CD14-positive monocyte (primary cell): ENCODE data around the gene EPB41L4A. TPM values are rescaled to one million over a fixed set of nuclear protein-coding genes. Genes with fewer than 3 reads are reported as not detected.

Experiments
- DNase-seq, 3 donors: peaks; one replicate each; pipeline ENCODE4 v3.0.0-alpha.2; 2011 to 2022
- H2AFZ ChIP-seq: 2 replicates; pipeline ENCODE4 v1.6.0; 2012; ENCODE audit warnings: mild to moderate bottlenecking, low read depth, low read length, inconsistent platforms; ENCODE audit not compliant: insufficient read depth, poor library complexity, severe bottlenecking
- H3K27ac ChIP-seq, 2 donors: 1 replicate in 1 of 2; 2 replicates in 1 of 2; pipeline ENCODE4 v1.5.1; 2012 to 2013; ENCODE audit warnings: low read length in 2 of 2, control low read depth in 1 of 2, inconsistent platforms in 1 of 2, low read depth in 1 of 2, mild to moderate bottlenecking in 1 of 2
- H3K27me3 ChIP-seq, 2 donors: one replicate each; pipeline versions ENCODE4 v1.6.0 to v1.6.1; 2011 to 2013; ENCODE audit warnings: low read length in 2 of 2; ENCODE audit not compliant: control insufficient read depth in 2 of 2, insufficient read depth in 2 of 2
- H3K36me3 ChIP-seq, 2 donors: replicated peaks in 1 of 2; 1 replicate in 1 of 2; 2 replicates in 1 of 2; pipeline versions ENCODE4 v1.5.1 to v1.6.1; 2012 to 2013; ENCODE audit warnings: low read length in 2 of 2, control low read depth in 1 of 2, inconsistent platforms in 1 of 2, mild to moderate bottlenecking in 1 of 2; ENCODE audit not compliant: insufficient read depth in 2 of 2, control insufficient read depth in 1 of 2
- H3K4me1 ChIP-seq, 2 donors: 1 replicate in 1 of 2; 2 replicates in 1 of 2; pipeline versions ENCODE4 v1.5.1 to v1.6.1; 2012 to 2013; ENCODE audit warnings: low read length in 2 of 2, control low read depth in 1 of 2, inconsistent platforms in 1 of 2, mild to moderate bottlenecking in 1 of 2, moderate library complexity in 1 of 2; ENCODE audit not compliant: insufficient read depth in 2 of 2, control insufficient read depth in 1 of 2
- H3K4me2 ChIP-seq: replicated peaks from 2 replicates; pipeline ENCODE3; 2012; ENCODE audit warnings: low read length, moderate library complexity, mild to moderate bottlenecking; ENCODE audit not compliant: poor library complexity, severe bottlenecking; ENCODE audit errors: extremely low read depth
- H3K4me3 ChIP-seq, 3 experiments: fragments of 200-600 bp in 1 of 3; sonication (generic) in 1 of 3; replicated peaks in 1 of 3; 1 replicate in 2 of 3; 2 replicates in 1 of 3; pipeline ENCODE4 v1.5.1; 2011 to 2013; ENCODE audit warnings: low read length in 3 of 3, mild to moderate bottlenecking in 3 of 3, control low read depth in 2 of 3, low read depth in 2 of 3, inconsistent platforms in 1 of 3, moderate library complexity in 1 of 3
- H3K79me2 ChIP-seq: 2 replicates; pipeline ENCODE4 v1.6.0; 2012; ENCODE audit warnings: mild to moderate bottlenecking, control low read depth, inconsistent platforms, low read length, moderate library complexity; ENCODE audit not compliant: insufficient read depth
- H3K9ac ChIP-seq: 2 replicates; pipeline ENCODE4 v1.6.0; 2017; ENCODE audit warnings: low read length, mild to moderate bottlenecking; ENCODE audit not compliant: insufficient read depth, poor library complexity, severe bottlenecking
- H3K9me3 ChIP-seq, 2 donors: replicated peaks in 1 of 2; 1 replicate in 1 of 2; 2 replicates in 1 of 2; pipeline versions ENCODE4 v1.5.1 to v1.6.1; 2012 to 2013; ENCODE audit warnings: low read length in 2 of 2, control low read depth in 1 of 2; ENCODE audit not compliant: control insufficient read depth in 1 of 2, insufficient read depth in 1 of 2
- H4K20me1 ChIP-seq: 2 replicates; pipeline ENCODE4 v1.6.0; 2012; ENCODE audit warnings: mild to moderate bottlenecking, low read length, control low read depth, moderate library complexity; ENCODE audit not compliant: insufficient read depth
- H3K27ac Mint-ChIP-seq, 7 donors: one replicate each; pipeline ENCODE4 v1.8.0; 2020; ENCODE audit warnings: mild to moderate bottlenecking in 7 of 7, mixed read lengths in 7 of 7, moderate library complexity in 6 of 7, inconsistent platforms in 2 of 7
- H3K27me3 Mint-ChIP-seq, 3 donors: one replicate each; pipeline ENCODE4 v1.8.0; 2021 to 2022; ENCODE audit warnings: low read depth in 3 of 3, mild to moderate bottlenecking in 3 of 3, mixed read lengths in 3 of 3, moderate library complexity in 3 of 3, inconsistent platforms in 1 of 3
- H3K36me3 Mint-ChIP-seq, 2 donors: one replicate each; pipeline ENCODE4 v1.8.0; 2020; ENCODE audit warnings: mixed read lengths in 2 of 2, inconsistent platforms in 1 of 2, mild to moderate bottlenecking in 1 of 2
- H3K4me1 Mint-ChIP-seq: one replicate; pipeline ENCODE4 v1.8.0; 2020; ENCODE audit warnings: mild to moderate bottlenecking, mixed read lengths
- H3K4me3 Mint-ChIP-seq, 2 donors: one replicate each; pipeline ENCODE4 v1.8.0; 2020; ENCODE audit warnings: mild to moderate bottlenecking in 2 of 2, mixed read lengths in 2 of 2, moderate library complexity in 1 of 2
- H3K9me3 Mint-ChIP-seq, 7 donors: one replicate each; pipeline ENCODE4 v1.8.0; 2020 to 2022; ENCODE audit warnings: mixed read lengths in 7 of 7, mild to moderate bottlenecking in 6 of 7, moderate library complexity in 6 of 7, inconsistent platforms in 2 of 7
- CTCF ChIP-seq: fragments of 200-600 bp; IDR thresholded peaks from one replicate; pipeline ENCODE4 v1.8.0; 2022; ENCODE audit warnings: antibody characterized with exemption, mild to moderate bottlenecking
- WGBS: methylation state at CpG from one replicate; pipeline ENCODE4 v1.1.5; 2013; ENCODE audit warnings: missing lambda C conversion rate; ENCODE audit not compliant: insufficient coverage; 5-methylcytosine and 5-hydroxymethylcytosine counted together
- intact Hi-C, 2 donors: fragments of 100-400 bp; cut with micrococcal nuclease; formaldehyde crosslinking; loops; one replicate each; pipeline versions ENCODE4 v1.15.0 to v1.15.1; 2023
- polyA plus RNA-seq, 3 donors: library from polyadenylated mRNA; depleted of rRNA in 1 of 3; unstranded in 2 of 3; stranded (reverse) in 1 of 3; fragments of 300-500 nt in 2 of 3; fragments of >200 nt in 1 of 3; fragmentation: Illumina TruSeq in 2 of 3; gene quantifications; 1 replicate in 2 of 3; 2 replicates in 1 of 3; pipeline ENCODE4 v1.2.3, GENCODE V29; 2012 to 2021

EPB41L4A gene
- polyA plus RNA-seq, 3 donors, result 0.01 to 0.05 TPM; not detected in 1

GRCh38 chr5:112275671-112276070, 143.4 kb downstream of the EPB41L4A start:
- intact Hi-C loops, result no loop called here

More at GRCh38 chr5:112275671-112276070, 143.4 kb downstream of the EPB41L4A start:
- Mint-ChIP-seq H3K9me3 (peaks cover 0 to under 1% (median 0%) of the 10 kb centered on the region in 7 donors), H3K4me1 (no peaks in the 10 kb centered on the region), H3K4me3 (no peak overlapping the region), H3K27ac (no peak overlapping the region), H3K27me3 (peaks cover under 1 to 2% (median 1%) of the 10 kb centered on the region in 3 donors), H3K36me3 (no peaks in the 10 kb centered on the region)
- no peaks in the 10 kb centered on the region for H3K4me1 ChIP-seq
- H4K20me1 ChIP-seq, result no peaks in the 10 kb centered on the region
- H3K36me3 ChIP-seq, result no peaks in the 10 kb centered on the region
- no peak overlapping the region for H3K4me3 ChIP-seq
- H3K27ac ChIP-seq, result no peak overlapping the region
- no peaks in the 10 kb centered on the region for H3K9me3 ChIP-seq
- no peak overlapping the region for H3K9ac ChIP-seq
- WGBS, result no CpG with 5 or more reads among the region's 1 CpG
- no peak for TF ChIP-seq CTCF
- H3K27me3 ChIP-seq, result no peaks in the 10 kb centered on the region
- H2AFZ ChIP-seq, result no peak overlapping the region
- no peaks in the 10 kb centered on the region for H3K79me2 ChIP-seq
- H3K4me2 ChIP-seq, result no peak overlapping the region
- no peak for DNase-seq
